ENCODE results near the gene ARMC5.

- TF ChIP-seq TAF1 (IDR thresholded peaks at IDR 0.05; ENCODE audit: low read depth) (no peak), YY1 (IDR thresholded peaks at IDR 0.05; ENCODE audit: low read depth) (no peak), ZBTB7A (IDR thresholded peaks at IDR 0.05; ENCODE audit: low read depth) (no peak), REST (IDR thresholded peaks at IDR 0.05; ENCODE audit: low read depth) (no peak), EP300 (IDR thresholded peaks at IDR 0.05; ENCODE audit: borderline replicate concordance) (no peak), FOXM1 (IDR thresholded peaks at IDR 0.05; ENCODE audit: borderline replicate concordance, low read depth) (no peak), CEBPB (IDR thresholded peaks at IDR 0.05) (no peak)
- TF ChIP-seq, protein P1, sequence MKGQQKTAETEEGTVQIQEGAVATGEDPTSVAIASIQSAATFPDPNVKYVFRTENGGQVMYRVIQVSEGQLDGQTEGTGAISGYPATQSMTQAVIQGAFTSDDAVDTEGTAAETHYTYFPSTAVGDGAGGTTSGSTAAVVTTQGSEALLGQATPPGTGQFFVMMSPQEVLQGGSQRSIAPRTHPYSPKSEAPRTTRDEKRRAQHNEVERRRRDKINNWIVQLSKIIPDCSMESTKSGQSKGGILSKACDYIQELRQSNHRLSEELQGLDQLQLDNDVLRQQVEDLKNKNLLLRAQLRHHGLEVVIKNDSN (IDR thresholded peaks at IDR 0.05), result no peak
- TF ChIP-seq, protein P2, sequence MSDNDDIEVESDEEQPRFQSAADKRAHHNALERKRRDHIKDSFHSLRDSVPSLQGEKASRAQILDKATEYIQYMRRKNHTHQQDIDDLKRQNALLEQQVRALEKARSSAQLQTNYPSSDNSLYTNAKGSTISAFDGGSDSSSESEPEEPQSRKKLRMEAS (IDR thresholded peaks at IDR 0.05), result no peak
These were observed 28.8 kb upstream of the ARMC5 start for GRCh38 chr16:31430380-31431052.
